ENCODE data around the gene NAIF1.

- TF ChIP-seq EZH2 (IDR thresholded peaks at IDR 0.05): no peak
- no peak for TF ChIP-seq POLR2AphosphoS5 (IDR thresholded peaks at IDR 0.05; ENCODE audit: borderline replicate concordance, low read depth, low read length)
Observed at GRCh38 chr9:128101690-128102089, 34.6 kb upstream of the NAIF1 start.
